HCT116 (cell line): Measurements from ENCODE around the gene CIB4.

ENCODE experiments used
- ATF3 ChIP-seq: IDR thresholded peaks from 2 replicates; pipeline ENCODE4 v1.6.1; 2012
- CTCF ChIP-seq, 3 experiments: fragments of 200-600 bp in 1 of 3; sonication (generic) in 1 of 3; IDR thresholded peaks in 2 of 3; conservative IDR thresholded peaks in 1 of 3; 2 replicates each; pipeline ENCODE4 v1.5.1; 2012 to 2017; ENCODE audit warnings: low read depth in 2 of 3, low read length in 2 of 3, antibody characterized with exemption in 1 of 3, borderline replicate concordance in 1 of 3, control low read depth in 1 of 3, mild to moderate bottlenecking in 1 of 3, mixed read lengths in 1 of 3, mixed run types in 1 of 3, moderate library complexity in 1 of 3; ENCODE audit not compliant: insufficient read depth in 1 of 3
- EGR1 ChIP-seq: IDR thresholded peaks from 2 replicates; pipeline ENCODE4 v1.6.1; 2012; ENCODE audit warnings: low read depth
- EZH2 ChIP-seq: fragments of 200-600 bp; sonication (generic); IDR thresholded peaks from 2 replicates; pipeline ENCODE4 v1.6.1; 2017; ENCODE audit warnings: antibody characterized with exemption, mixed run types
- EZH2phosphoT487 ChIP-seq: fragments of 200-600 bp; IDR thresholded peaks from 2 replicates; pipeline ENCODE4 v1.6.1; 2018; ENCODE audit warnings: antibody characterized with exemption, borderline replicate concordance
- JUND ChIP-seq: IDR thresholded peaks from 2 replicates; pipeline ENCODE4 v1.6.1; 2012
- MAX ChIP-seq: IDR thresholded peaks from 2 replicates; pipeline ENCODE4 v1.6.1; 2012
- POLR2AphosphoS5 ChIP-seq: IDR thresholded peaks from 2 replicates; pipeline ENCODE4 v1.6.1; 2011; ENCODE audit warnings: mild to moderate bottlenecking, low read depth, low read length, moderate library complexity
- RAD21 ChIP-seq: IDR thresholded peaks from 2 replicates; pipeline ENCODE4 v1.6.1; 2012; ENCODE audit warnings: low read depth, mild to moderate bottlenecking
- SP1 ChIP-seq: IDR thresholded peaks from 2 replicates; pipeline ENCODE4 v1.6.1; 2012; ENCODE audit warnings: low read depth
- ZFX ChIP-seq: fragments of 450-650 bp; IDR thresholded peaks from 2 replicates; pipeline ENCODE4 v1.6.1; 2017
- ZNF274 ChIP-seq: fragments of 200-500 bp; sonication (Bioruptor generic); IDR thresholded peaks from 2 replicates; pipeline ENCODE4 v1.6.1; 2014; ENCODE audit warnings: mild to moderate bottlenecking, low read depth, low read length, inconsistent platforms

DNA sequence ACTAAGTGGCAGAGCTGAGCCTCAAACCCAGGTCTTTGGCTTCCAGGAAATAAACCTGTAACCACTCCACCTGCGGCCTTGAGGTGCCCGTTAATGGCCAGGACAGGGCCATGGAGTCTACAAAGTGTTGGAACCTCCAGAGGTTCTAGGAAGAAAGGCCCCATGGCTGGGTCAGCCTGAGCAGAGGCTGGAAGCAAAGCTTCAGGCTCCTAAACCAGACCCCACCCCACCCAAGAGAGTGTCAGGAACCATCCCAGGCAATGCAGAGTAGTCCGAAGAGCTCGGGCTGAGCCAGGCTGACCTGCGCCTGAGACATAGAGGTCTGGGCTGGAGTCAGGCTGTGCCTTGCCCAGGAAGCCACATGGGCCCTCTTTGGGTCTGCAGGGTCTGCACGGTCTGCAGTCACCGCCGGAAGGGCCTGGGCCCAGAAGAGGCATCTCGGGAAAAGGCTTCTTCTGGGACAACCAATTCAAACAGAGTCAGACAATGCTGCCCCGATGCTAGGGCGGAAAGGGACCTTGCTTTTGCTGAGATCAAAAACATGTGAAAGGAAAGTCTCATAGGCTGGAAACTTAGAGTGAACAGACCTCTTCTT, 6.4 kb downstream of the CIB4 start:
- TF ChIP-seq CTCF (IDR thresholded peaks at IDR 0.05 in 2 of 3, conservative IDR thresholded peaks at IDR 0.05 in 1 of 3; ENCODE audit: borderline replicate concordance in 1 of 3, insufficient read depth in 1 of 3, low read depth in 2 of 3, low read length in 2 of 3) (no peak), ATF3 (no peak), JUND (no peak), EZH2 (no peak), POLR2AphosphoS5 (no peak), SP1 (no peak), MAX (no peak), ZFX (no peak), EZH2phosphoT487 (no peak), RAD21 (no peak), ZNF274 (no peak), EGR1 (no peak)
